ENCODE data around the gene ENAH. TPM values are rescaled to one million over a fixed set of nuclear protein-coding genes. Genes with fewer than 3 reads are reported as not detected.

Gene ENAH
- total and polyA plus RNA-seq, 9 of the 15 experiments (the other 6 are each of a cell fraction or from before 2014, with no cell fraction given) = 0.03 to 1.2 (median 0.15) TPM

DNA sequence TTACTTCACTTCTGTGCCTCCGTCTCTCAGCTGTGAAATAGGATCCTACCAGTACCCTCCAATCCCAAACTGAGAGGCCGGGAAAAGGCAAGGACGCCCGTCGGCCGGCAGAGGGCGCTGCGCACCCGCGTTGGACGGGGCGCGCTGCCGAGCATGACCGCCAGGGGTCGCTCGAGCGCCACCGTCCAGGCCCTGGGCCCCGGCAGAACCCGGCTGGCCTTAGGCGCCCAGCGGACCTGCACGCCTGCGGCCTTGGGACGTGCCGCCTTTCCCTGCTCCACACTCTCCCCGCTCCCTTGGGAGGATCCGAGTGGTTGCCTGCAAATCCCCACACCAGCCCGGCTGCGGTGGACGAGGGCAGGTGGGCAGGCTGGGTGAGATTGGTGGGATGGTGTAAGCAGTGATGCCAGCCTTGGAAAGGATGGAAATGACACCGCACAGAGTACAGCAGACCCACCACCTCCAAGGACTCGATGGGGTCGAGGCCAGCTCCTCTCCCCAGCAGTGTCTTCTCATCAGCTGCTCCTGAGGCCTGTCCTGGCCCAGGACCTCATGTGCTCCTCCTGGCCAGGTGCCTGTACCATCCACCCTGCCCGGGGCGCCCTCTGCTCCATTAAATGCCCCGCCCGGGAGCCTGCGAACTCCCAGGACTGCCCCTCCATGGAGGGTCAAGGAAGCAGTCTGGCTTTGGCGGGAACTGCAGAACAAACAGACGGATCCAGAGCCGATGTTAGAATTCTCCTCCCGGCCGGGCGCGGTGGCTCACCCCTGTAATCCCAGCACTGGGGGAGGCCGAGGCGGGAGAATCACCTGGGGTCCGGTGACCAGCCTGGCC is 177.7 kb downstream of the ENAH start (continued):
- TF ChIP-seq, protein P1, sequence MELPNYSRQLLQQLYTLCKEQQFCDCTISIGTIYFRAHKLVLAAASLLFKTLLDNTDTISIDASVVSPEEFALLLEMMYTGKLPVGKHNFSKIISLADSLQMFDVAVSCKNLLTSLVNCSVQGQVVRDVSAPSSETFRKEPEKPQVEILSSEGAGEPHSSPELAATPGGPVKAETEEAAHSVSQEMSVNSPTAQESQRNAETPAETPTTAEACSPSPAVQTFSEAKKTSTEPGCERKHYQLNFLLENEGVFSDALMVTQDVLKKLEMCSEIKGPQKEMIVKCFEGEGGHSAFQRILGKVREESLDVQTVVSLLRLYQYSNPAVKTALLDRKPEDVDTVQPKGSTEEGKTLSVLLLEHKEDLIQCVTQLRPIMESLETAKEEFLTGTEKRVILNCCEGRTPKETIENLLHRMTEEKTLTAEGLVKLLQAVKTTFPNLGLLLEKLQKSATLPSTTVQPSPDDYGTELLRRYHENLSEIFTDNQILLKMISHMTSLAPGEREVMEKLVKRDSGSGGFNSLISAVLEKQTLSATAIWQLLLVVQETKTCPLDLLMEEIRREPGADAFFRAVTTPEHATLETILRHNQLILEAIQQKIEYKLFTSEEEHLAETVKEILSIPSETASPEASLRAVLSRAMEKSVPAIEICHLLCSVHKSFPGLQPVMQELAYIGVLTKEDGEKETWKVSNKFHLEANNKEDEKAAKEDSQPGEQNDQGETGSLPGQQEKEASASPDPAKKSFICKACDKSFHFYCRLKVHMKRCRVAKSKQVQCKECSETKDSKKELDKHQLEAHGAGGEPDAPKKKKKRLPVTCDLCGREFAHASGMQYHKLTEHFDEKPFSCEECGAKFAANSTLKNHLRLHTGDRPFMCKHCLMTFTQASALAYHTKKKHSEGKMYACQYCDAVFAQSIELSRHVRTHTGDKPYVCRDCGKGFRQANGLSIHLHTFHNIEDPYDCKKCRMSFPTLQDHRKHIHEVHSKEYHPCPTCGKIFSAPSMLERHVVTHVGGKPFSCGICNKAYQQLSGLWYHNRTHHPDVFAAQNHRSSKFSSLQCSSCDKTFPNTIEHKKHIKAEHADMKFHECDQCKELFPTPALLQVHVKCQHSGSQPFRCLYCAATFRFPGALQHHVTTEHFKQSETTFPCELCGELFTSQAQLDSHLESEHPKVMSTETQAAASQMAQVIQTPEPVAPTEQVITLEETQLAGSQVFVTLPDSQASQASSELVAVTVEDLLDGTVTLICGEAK (IDR thresholded peaks at IDR 0.05) = no peak
- TF ChIP-seq, protein P1 (CRISPR knock-in tag; IDR thresholded peaks at IDR 0.05) = no peak
- TF ChIP-seq RBM34 (IDR thresholded peaks at IDR 0.05; ENCODE audit: borderline replicate concordance, insufficient read depth, low read length) (no peak), EWSR1 (IDR thresholded peaks at IDR 0.05; ENCODE audit: borderline replicate concordance, low read depth, partially characterized antibody) (no peak), SMARCA5 (IDR thresholded peaks at IDR 0.05) (no peak), ZNF76 (CRISPR knock-in tag; IDR thresholded peaks at IDR 0.05; ENCODE audit: borderline replicate concordance) (0 out of 2 replicates have a peak, but pooled peaks have one; percentile 39), MTF1 (CRISPR knock-in tag; IDR thresholded peaks at IDR 0.05; ENCODE audit: borderline replicate concordance) (no peak), KLF1 (tag; IDR thresholded peaks at IDR 0.05) (no peak), IFI16 (CRISPR knock-in tag; IDR thresholded peaks at IDR 0.05) (no peak), NCOA6 (IDR thresholded peaks at IDR 0.05) (no peak), NCOA1 (IDR thresholded peaks at IDR 0.05; ENCODE audit: low read depth) (no peak), NR2C1 (IDR thresholded peaks at IDR 0.05) (no peak), NR2C1 (tag; IDR thresholded peaks at IDR 0.05) (no peak), FUS (optimal IDR thresholded peaks at IDR 0.05; ENCODE audit: low read depth, low read length) (no peak), DMBX1 (CRISPR knock-in tag; IDR thresholded peaks at IDR 0.05; ENCODE audit: borderline replicate concordance) (0 out of 2 replicates have a peak, but pooled peaks have one; percentile 20)
- TF ChIP-seq, protein P2, sequence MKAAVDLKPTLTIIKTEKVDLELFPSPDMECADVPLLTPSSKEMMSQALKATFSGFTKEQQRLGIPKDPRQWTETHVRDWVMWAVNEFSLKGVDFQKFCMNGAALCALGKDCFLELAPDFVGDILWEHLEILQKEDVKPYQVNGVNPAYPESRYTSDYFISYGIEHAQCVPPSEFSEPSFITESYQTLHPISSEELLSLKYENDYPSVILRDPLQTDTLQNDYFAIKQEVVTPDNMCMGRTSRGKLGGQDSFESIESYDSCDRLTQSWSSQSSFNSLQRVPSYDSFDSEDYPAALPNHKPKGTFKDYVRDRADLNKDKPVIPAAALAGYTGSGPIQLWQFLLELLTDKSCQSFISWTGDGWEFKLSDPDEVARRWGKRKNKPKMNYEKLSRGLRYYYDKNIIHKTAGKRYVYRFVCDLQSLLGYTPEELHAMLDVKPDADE (conservative IDR thresholded peaks at IDR 0.05; ENCODE audit: control insufficient read depth, low read depth, low read length) = no peak
- TF ChIP-seq, protein P3, sequence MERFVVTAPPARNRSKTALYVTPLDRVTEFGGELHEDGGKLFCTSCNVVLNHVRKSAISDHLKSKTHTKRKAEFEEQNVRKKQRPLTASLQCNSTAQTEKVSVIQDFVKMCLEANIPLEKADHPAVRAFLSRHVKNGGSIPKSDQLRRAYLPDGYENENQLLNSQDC (CRISPR knock-in tag; IDR thresholded peaks at IDR 0.05) = no peak
